A673 (cell line): ENCODE data around the gene MYL6B.

Source experiments
- CTCF ChIP-seq: fragments of 300-800, 200-600 bp; sonication (generic); conservative IDR thresholded peaks from 2 replicates; pipeline ENCODE4 v1.5.1; 2017; ENCODE audit warnings: low read depth, mild to moderate bottlenecking, antibody characterized with exemption, low read length, moderate library complexity, mixed read lengths
- EZH2 ChIP-seq: fragments of 200-600 bp; sonication (generic); IDR thresholded peaks from 2 replicates; pipeline ENCODE4 v1.6.1; 2017; ENCODE audit warnings: borderline replicate concordance, low read depth, mild to moderate bottlenecking, mixed read lengths, antibody characterized with exemption, low read length; ENCODE audit not compliant: poor library complexity, severe bottlenecking

- TF ChIP-seq CTCF (no peak), EZH2 (no peak)
These were observed 31.1 kb upstream of the MYL6B start for GRCh38 chr12:56121204-56121870.
